GM06990 (cell line): ENCODE measurements around the gene SST.

Experiments
- DNase-seq: peaks from one replicate; pipeline ENCODE4 v3.0.0-alpha.2; 2011; ENCODE audit not compliant: insufficient read length; ENCODE audit errors: extremely low read depth
- H3K27me3 ChIP-seq: replicated peaks from 2 replicates; pipeline ENCODE4 v1.6.0; 2011; ENCODE audit warnings: low read length; ENCODE audit not compliant: control insufficient read depth, insufficient read depth
- H3K36me3 ChIP-seq: 2 replicates; pipeline ENCODE4 v1.5.1; 2011; ENCODE audit warnings: low read length; ENCODE audit not compliant: control insufficient read depth, insufficient read depth
- H3K4me3 ChIP-seq: replicated peaks from 2 replicates; pipeline ENCODE4 v1.5.1; 2011; ENCODE audit warnings: low read depth, mild to moderate bottlenecking, control low read depth, low read length
- CTCF ChIP-seq: IDR thresholded peaks from 2 replicates; pipeline ENCODE4 v1.5.1; 2011; ENCODE audit warnings: low read length, control low read depth, mild to moderate bottlenecking, inconsistent platforms; ENCODE audit not compliant: insufficient read depth, poor library complexity, severe bottlenecking

SST gene

GRCh38 chr3:187669675-187670504 is at the start of gene SST:
SST (minus strand) TSS chr3:187670394; CDS start chr3:187670291, 103 bp downstream.
- Histone ChIP-seq H3K27me3 (no peaks in the 10 kb centered on the region; the same call in 1 of the 2 replicates), H3K4me3 (no peak within 1 kb of the TSS)
- no peak for DNase-seq

GRCh38 chr3:187719628-187720336 is 49.6 kb upstream of the SST start:
- Histone ChIP-seq H3K36me3 (no peaks in the 10 kb centered on the region), H3K27me3 (peaks cover 2% of the 10 kb centered on the region), H3K4me3 (no peak overlapping the region)
- no peak for TF ChIP-seq CTCF
- DNase-seq = no peak

More at GRCh38 chr3:187669675-187670504, at the start of gene SST:
- no peak for TF ChIP-seq CTCF
- H3K36me3 ChIP-seq = no peaks in the 10 kb centered on the region

- H3K4me3 ChIP-seq = no peak overlapping the region
- no peak for DNase-seq
- no peak for TF ChIP-seq CTCF
Measured at GRCh38 chr3:187718802-187719201, 48.6 kb upstream of the SST start.

GRCh38 chr3:187717572-187717971 is 47.4 kb upstream of the SST start:
- Histone ChIP-seq H3K4me3 (no peak overlapping the region), H3K27me3 (peaks cover 2% of the 10 kb centered on the region), H3K36me3 (no peaks in the 10 kb centered on the region)
- no peak for TF ChIP-seq CTCF
- no peak for DNase-seq

More at GRCh38 chr3:187718802-187719201, 48.6 kb upstream of the SST start:
- no peaks in the 10 kb centered on the region for H3K36me3 ChIP-seq
- peaks cover 2% of the 10 kb centered on the region for H3K27me3 ChIP-seq

- peak; percentile 83 for TF ChIP-seq CTCF
- no peaks in the 10 kb centered on the region for H3K36me3 ChIP-seq
- H3K4me3 ChIP-seq = no peak overlapping the region
- peak; percentile 28 for DNase-seq
- H3K27me3 ChIP-seq = no peaks in the 10 kb centered on the region; the same call in 1 of the 2 replicates
Measured at GRCh38 chr3:187714404-187714979, 44.3 kb upstream of the SST start.
